ENCODE results near the gene REN.

- TF ChIP-seq CTCF (IDR thresholded peaks at IDR 0.05; ENCODE audit: extremely low read depth in 1 of 2, insufficient read depth in 1 of 2, low read depth in 1 of 2, low read length in 2 of 2) = no peak
- TF ChIP-seq POLR2AphosphoS5 (IDR thresholded peaks at IDR 0.05; ENCODE audit: insufficient read depth, low read depth, low read length) = no peak
- TF ChIP-seq POLR2A (IDR thresholded peaks at IDR 0.05; ENCODE audit: low read depth, low read length) = no peak
- TF ChIP-seq EZH2 (IDR thresholded peaks at IDR 0.05; ENCODE audit: borderline replicate concordance, low read depth, low read length, severe bottlenecking) = no peak
- TF ChIP-seq MAX (IDR thresholded peaks at IDR 0.05; ENCODE audit: insufficient read depth, insufficient read length) = no peak
- no peak for TF ChIP-seq GATA2 (IDR thresholded peaks at IDR 0.05; ENCODE audit: insufficient read depth, insufficient read length, low read depth, low read length)
- TF ChIP-seq FOS (IDR thresholded peaks at IDR 0.05; ENCODE audit: borderline replicate concordance, insufficient read depth, low read length) = no peak
- TF ChIP-seq JUN (IDR thresholded peaks at IDR 0.05; ENCODE audit: borderline replicate concordance, insufficient read depth, insufficient read length, low read depth) = no peak
- TF ChIP-seq MYC (IDR thresholded peaks at IDR 0.05; ENCODE audit: low read depth, low read length) = no peak
Measured at GRCh38 chr1:204205486-204205885, 39.3 kb upstream of the REN start.

Data from endothelial cell of umbilical vein (primary cell).